GM13977 (cell line): ENCODE results near the gene CATSPER1.

ENCODE experiments used
- DNase-seq: peaks from one replicate; pipeline ENCODE4 v3.0.0; 2012; ENCODE audit warnings: low spot score
- in situ Hi-C: fragments of 300-500 bp; cut with MboI; formaldehyde crosslinking; loops from one replicate; pipeline ENCODE4 v1.12.0; 2022; ENCODE audit warnings: low sequenced_read_pairs, low pct_unique_long_range_greater_than_20kb, mixed read lengths, inconsistent platforms; ENCODE audit not compliant: unreplicated experiment
- TF ChIP-seq, protein P1 (sequence below): IDR thresholded peaks from 2 replicates; pipeline ENCODE4 v1.5.1; 2012; ENCODE audit warnings: mild to moderate bottlenecking, control low read depth; ENCODE audit not compliant: insufficient read depth; ENCODE audit errors: extremely low read depth, missing control alignments

The CATSPER1 gene

DNA sequence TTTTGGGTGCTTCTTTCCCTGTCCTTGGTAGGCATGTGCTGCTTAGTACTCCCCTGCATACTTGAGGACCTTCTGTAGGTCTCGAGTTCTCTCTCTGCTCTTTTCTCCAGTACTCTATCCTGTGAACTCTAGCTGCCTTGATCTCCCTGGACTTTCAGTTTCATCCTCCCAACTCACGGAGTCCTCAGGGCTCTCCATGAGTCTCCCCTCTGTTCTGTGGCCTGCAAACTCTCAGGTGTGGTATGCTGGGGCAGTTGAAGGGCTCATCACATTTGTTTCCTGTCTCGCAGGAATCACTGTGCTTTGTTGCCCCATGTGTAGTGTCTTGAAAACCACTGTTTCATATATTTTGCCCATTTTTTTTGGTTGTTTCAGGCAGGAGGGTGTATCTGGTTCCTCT is 40.5 kb upstream of the CATSPER1 start:
- TF ChIP-seq, protein P1, sequence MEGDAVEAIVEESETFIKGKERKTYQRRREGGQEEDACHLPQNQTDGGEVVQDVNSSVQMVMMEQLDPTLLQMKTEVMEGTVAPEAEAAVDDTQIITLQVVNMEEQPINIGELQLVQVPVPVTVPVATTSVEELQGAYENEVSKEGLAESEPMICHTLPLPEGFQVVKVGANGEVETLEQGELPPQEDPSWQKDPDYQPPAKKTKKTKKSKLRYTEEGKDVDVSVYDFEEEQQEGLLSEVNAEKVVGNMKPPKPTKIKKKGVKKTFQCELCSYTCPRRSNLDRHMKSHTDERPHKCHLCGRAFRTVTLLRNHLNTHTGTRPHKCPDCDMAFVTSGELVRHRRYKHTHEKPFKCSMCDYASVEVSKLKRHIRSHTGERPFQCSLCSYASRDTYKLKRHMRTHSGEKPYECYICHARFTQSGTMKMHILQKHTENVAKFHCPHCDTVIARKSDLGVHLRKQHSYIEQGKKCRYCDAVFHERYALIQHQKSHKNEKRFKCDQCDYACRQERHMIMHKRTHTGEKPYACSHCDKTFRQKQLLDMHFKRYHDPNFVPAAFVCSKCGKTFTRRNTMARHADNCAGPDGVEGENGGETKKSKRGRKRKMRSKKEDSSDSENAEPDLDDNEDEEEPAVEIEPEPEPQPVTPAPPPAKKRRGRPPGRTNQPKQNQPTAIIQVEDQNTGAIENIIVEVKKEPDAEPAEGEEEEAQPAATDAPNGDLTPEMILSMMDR: no peak
- in situ Hi-C loops: no loop called here
- DNase-seq: no peak

DNA sequence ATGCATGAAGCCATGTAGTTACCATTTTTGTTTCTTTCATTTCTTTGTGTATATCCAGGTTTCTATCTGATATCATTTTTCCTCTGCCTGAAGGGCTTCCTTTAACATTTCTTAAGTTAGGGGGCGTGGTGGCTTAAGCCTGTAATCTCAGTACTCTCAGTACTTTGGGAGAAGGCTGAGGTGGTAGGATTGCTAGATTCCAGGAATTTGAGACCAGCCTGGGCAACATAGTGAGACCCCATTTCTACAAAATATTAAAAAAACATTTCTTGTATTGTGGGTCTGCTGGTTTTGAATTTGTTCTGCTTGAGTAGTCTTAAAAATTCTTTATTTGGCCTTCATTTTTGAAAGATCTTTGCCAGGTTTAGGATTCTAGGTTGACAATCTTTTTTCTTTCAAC is 38.3 kb upstream of the CATSPER1 start:
- TF ChIP-seq, protein P1: no peak
- DNase-seq: no peak
- in situ Hi-C loops: no loop called here

DNA sequence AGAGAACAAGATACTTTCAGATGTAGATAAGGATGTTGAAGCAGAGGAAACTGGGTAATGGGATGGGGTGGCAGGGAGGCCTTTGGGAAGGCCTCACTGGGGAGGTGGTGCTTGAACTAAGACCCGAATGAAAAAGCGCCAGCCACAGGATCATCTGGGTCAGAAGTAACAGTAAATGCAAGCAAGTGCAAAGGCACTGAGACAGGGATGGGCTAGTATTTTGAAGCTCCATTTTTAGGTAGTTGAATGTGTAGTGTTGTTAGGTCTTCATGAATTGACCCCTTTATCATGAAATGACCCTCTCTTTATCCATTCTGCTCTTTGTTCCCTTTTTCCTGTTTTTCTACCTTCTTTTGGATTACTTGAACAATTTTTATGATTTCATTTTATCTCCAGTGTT is 37.6 kb upstream of the CATSPER1 start:
- in situ Hi-C loops: no loop called here
- TF ChIP-seq, protein P1: no peak
- DNase-seq: no peak

DNA sequence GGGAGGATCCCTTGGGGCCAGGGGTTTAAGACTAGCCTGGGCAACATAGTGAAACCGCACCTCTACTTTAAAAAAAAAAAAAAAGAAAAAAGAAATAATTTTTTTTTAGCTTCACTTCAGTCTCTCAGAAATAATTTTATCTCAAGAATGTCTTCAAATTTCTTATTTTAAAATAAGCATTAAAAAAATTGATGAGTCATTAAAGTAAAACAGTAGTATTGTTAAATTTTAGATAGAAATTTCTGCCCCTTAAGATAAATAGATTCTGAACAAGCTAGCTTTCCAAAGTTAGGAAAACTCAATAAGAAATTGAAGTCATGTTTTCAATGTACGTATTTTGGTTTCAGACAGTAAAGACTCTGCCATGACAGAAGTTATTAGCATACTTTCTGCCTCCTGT is 36.1 kb upstream of the CATSPER1 start:
- TF ChIP-seq, protein P1: no peak
- in situ Hi-C loops: no loop called here
- DNase-seq: no peak

DNA sequence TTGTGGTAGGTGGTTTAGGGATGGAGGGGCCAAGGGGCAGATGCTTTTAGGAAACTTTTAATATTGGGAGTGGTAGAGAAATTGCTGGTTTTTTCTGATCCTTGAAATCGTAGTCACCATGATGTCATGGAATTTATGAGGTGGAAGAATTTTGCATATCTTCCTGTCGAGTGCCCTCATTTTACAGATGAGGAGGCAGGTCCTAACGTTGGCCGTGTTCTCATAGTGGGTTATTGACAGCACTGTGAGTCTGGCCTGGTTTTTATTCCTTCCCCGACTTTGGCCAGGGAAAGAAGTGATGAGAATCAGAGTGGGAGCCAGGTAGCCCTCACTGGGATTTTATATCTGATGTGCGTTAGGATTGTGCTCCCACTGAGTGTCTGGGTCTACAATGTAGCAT is 35.0 kb upstream of the CATSPER1 start:
- TF ChIP-seq, protein P1: no peak
- no peak for DNase-seq
- in situ Hi-C loops: no loop called here

DNA sequence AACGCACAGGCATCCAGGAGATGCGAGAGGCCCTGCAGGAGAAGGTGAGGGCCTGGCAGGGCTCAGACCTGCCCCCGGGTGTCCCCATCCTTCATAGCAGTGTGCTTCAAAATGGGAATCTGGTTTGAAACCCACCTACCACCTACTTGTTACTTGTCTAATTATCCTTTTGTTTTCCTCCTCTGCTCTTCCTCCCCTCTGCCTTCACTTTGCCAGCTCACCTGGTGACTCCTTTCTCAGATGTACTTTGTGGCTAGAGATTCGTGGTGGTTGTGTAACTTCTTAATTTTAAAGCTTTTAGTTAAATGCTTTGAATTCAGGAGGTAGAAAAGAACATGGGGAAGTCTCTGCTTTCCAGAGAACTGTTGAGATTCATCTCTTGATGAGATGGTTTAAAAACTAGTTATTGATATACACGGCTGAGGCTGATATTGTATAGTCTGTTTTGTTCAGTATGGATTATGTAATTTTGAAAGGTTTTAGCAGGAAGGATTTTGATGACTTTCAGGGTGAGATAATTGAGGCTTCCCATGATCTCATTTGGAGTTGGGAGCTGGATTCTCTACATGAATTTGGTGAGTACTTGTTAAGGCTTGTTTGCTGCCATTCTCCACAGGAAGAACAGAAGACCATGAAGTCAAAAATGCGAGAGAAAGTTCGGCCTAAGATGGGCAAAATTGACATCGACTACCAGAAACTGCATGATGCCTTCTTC is 33.8 kb upstream of the CATSPER1 start:
- DNase-seq: no peak
- TF ChIP-seq, protein P1: no peak
- in situ Hi-C loops: no loop called here

DNA sequence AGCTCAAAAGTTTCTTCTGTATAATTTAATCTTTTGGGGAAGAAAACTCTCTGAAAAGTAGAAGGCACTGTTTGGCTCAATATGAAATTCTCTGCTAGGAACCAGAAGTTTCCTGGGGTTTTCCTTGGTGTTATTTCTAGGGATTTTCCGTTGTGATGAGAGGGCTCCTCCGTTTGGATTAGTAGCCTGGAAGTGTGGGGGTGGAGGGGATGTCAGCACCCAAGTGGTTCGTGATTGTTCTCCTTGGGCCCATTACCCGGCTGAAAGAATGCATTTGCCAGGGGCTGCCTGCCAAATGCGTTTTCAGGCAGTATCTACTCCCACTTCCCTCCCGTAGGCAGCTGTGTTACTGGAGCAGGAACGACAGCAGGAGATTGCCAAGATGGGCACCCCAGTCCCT is 30.2 kb upstream of the CATSPER1 start:
- in situ Hi-C loops: no loop called here
- TF ChIP-seq, protein P1: no peak
- no peak for DNase-seq
